8988T (cell line): ENCODE results near the gene VSNL1.
"Not testable (repeated sequence)": the region's sequence is repeated elsewhere in the genome, so short reads cannot be mapped to it uniquely, and the experiment has no call there.

ENCODE experiments used
- DNase-seq: peaks from one replicate; pipeline ENCODE4 v3.0.0; 2011

VSNL1 gene

DNA sequence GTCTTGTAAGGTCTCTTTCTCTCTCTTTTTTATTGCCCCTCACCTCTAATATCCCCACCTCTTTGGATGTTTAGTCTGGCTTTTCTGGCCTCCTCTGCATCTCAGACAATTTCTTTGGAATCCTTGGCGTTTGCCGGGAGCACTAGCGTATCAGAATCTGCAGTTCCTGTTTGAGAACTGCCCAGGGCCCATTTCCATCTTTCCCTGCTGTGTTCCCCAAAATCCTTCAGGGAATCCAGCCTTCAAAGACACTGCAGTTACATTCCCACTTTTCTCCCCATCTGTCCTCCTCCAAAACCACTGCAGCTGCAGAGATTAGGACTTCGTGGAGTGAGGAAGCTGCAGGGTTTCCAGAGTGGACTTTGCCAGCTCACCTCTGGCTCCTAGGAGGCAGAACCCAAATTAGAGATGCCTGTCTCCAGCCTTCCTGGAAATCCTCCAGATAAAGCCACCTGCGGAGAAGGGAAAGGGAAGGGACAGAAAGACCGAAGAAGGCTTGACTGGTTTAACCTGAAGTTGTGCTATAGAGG lies 2.7 kb downstream of the VSNL1 start:
- no peak for DNase-seq

DNA sequence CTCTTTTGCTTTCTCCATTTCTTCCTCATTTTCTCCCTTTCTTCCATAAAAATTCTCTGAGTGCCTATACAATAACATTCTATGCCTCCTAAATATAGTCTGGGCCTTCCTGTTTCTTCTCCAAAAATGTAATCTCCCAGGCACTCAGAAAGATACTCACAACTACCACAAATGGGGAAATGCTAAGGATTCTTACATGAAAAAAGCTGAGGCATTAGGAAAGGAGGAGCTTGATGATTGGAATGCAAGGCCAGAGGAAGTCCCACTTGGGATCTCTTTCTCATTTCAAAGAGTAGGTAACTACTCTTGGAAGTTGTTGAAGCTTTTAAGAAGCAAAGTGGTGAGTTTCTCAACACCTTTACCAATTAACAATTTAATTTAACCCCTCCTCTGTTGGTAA lies 3.4 kb downstream of the VSNL1 start:
- DNase-seq = no peak

DNA sequence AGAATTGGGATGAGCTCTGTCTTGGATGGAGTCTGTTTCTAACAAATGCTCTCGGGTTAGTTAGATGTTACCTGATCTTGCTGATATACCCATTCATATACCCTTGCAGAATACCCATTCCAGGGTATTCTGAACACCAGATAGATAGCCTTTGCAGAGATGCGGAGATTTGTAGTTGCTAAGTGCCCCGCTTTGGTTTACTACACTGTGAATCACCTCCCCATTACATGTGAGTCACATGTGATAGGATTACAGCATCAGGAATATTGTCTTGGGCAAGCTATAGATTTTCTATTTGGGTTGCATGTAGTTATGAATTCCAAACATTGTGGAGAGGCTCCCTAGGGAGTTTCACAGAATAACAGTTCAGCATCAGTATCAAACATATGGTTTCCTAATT lies 3.8 kb downstream of the VSNL1 start:
- no peak for DNase-seq

DNA sequence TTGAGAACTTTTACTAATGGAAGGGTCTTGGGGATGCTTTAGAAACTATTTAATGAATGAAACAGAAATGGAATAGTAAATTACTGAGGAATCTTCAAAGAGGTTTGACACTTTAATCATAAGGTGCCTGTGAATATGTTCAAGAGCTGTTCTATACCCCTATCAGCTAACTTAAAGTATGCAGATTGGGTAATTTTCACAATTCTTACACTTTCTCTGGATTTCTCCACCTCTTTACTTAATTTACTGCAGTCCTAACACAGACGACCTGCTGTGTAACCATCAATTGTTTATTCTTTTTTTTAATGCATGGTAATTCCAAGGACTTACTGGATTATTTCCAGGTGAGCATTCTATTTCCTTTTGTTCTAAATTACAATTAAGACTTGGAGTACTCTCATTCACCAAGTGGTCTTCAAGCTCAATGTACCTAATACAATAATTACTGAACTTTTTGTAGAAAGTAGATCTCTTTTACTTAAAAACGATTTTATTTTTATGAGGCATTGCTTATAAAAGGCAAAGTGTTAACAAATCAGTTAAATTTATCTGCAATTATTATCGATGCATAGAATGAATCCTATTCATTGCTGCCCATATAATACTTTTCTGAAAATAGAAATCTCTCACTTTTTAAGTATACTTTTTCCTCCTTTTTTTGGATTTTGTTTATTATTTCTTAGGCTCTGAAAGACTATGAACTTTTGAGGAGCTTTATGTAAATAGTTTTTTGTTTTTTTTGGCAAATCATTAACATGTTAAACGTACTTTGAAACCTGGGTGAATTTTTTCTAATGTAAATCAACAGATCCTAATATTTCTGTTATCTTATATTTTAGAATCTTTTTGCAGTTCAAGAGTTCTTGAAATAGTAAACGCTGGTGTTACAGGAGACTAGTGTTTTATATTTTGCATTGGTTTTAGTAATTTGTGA lies 5.5 kb downstream of the VSNL1 start:
- DNase-seq = no peak

DNA sequence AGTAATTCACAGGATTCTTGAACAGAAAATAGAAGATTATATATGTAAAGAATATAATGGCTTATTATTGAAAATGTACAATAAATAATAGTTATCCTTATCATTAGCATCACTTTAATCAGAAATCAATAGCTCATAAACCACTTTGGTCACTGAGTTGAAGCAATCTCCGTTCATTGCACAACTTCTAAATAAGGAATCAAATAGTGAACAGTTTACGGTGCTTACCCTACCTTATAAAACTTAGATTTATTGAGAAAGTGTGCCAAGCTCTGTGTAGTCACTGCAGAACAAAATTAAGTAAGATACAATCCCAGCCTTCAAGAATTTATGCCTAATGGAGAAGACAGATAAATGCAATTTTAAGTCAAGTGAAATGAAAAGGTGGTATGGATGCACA lies 6.7 kb downstream of the VSNL1 start:
- DNase-seq = no peak

DNA sequence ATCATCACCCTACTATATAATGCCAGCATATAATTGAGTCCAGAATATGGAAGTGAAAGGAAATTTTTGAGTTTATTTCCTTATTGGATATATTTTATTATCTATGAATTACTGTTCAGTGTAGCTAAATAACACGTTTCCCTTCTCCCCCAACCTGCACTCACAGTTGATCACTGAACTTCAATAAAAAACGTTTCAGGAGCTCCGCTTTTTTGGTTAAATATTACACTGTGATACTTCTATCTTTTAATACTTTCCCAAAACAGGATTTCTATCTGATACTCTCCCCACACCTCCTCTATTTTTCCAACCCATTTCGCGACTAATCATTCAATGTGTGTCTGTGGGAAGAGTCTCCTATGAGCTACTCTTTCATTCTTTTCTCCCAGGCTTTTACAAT lies 7.2 kb downstream of the VSNL1 start:
- no peak for DNase-seq

DNA sequence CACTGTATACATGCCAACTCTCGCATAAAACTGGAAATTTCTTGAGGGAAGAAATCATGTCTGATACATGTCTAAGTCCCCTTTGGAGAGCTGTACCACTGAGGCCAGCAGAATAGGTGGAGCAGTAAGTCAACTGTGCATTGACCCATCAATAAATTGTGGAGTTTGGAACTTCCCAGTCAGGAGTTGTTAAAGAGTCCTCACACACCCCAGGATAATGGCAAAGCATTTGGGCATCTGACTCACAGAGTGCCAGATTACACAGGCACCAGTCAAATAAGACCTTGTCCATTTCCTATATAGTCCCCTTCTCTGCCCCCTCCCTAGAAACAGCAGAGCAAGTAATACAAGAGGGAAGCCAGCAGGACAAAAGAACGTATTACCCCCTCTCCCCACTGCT lies 10.4 kb downstream of the VSNL1 start:
- no peak for DNase-seq

DNA sequence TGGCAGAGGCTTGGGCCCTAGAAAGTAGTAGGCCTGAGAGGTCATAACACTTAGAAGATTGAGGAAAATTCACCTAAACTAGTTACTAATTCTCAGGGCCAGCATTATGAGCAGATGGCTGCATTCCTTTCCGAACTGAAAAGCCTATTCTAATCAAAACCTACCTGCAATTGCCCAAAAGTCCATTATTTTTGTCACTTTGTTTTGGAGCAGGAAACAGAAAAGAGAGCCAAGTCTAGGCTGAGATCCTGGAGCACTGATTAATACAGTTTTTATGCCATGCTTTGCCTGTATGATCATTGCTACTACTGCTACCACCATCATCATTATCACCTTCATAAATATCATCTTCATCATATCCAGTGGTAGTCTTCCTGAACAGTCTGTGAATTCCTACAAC lies 14.7 kb downstream of the VSNL1 start:
- DNase-seq = no peak

DNA sequence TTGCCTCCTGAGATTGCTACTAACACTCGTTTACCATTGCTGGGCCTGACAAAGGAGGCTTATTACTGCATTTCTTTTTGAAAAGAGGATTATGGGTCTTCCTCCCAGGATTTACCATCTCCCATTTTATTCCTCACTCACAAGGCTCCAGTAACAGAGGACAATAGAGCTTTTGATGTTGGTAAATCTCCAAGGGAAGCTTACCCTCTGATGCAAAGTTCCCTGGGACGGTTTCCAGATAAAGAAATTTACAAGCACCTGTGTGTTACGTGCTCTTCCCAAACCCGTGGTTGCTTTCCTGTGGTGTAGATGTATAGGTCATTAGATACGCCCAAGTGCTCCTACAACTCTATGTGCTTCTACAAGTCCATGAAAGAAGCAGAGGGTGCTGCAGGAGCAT lies 17.1 kb downstream of the VSNL1 start:
- DNase-seq = no peak

DNA sequence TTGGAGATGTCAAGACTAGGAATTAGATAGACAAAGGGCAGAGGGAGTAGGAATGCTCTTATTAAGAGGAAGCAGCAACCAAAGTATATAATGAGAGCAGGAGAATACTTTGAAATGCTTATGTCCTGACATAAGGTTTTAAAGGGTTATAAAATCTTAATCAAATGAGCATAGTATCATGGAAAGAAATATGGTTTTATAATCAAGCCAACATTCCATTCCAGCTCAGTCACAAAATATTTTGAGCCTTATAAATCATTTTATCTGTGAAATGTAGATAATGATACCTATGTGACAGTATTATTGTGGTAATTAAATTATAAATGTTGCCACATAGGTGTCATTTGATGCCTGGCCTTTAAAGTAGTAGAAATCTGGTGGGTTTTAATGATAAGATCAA lies 17.6 kb downstream of the VSNL1 start:
- DNase-seq = no peak

DNA sequence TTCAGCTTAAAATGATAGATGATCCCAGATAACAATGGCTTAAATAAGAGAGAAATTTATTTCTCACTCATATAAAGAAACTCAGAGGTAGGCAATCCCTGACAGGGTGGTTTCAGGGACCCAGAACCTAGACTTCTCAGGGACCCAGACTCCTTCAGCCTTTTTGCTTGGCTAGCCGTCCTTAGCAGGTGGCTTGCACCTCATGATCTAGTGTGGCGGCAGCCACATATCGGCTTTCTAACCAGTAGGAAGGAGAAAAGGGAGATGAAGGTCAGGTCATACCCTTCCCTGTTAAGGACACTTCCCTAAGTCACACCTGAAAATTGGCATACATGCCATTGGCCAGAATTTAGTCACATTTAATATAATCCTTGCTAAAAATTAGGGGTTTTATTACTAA lies 18.4 kb downstream of the VSNL1 start:
- DNase-seq = no peak

DNA sequence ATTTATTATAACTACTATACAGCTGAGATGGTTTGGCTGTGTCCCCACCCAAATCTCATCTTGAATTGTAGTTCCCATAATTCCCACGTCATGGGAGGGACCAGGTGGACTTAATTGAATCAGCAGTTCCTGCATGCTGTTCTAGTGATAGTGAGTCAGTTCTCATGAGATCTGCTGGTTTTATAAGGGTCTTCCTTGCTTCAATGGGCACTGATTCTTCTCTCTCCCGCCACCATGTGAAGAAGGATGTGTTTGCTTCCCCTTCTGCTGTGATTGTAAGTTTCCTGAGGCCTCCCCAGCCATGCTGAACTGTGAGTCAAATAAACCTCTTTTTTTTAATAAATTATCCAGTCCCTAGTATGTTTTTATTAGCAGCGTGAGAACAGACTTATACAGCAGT lies 25.2 kb downstream of the VSNL1 start:
- not testable (repeated sequence) for DNase-seq

DNA sequence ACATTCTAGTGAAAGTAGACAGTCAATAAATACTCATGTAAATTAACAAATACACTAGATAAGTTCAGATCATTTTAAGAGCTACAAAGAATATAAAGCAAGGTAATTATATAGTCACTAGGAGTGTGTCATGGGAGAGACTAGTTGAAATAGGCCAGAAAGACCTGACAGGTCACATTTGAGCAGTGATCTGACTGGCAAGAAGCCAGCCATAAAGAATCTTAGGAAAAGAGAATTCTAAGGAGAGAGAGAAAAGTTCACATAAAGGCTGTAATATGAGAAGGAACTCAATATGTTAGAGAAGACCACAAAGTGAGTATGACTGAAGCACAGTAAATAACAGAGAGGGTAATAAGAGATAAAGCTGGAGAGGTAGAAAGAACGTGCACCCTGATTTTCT lies 31.2 kb downstream of the VSNL1 start:
- DNase-seq = no peak

DNA sequence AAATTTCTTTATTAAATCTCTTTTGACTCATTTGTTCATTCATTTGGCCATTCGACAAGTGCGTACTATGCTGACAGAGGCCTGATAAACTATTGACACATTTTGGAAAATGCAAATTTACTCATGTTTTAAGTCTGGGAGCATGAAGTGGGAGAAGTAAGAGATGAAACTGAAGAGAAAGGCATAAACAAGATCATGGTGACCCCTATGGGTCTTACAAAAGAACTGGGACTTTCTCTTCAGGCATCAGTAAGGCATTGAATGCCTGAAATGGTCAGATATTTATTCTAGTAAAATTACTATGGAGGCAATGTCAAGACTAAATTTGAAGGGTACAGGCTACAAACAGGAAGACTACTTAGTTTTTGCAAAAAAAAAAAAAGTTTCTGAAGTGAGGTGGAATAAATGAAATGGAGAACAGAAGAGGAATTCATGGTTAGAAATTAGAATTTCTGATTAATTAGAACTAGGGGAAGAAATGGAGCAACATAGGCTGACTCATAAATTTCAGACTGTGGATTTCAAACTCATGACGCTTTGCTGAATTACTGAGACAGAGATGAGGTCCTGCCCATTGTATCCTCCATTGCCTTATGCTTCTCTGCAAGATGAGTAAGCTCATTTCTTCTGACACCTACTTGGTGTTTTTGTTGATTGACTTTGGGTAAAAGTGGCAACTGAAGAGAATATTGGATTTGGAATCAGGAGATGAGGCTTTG lies 32.7 kb downstream of the VSNL1 start:
- DNase-seq = no peak

DNA sequence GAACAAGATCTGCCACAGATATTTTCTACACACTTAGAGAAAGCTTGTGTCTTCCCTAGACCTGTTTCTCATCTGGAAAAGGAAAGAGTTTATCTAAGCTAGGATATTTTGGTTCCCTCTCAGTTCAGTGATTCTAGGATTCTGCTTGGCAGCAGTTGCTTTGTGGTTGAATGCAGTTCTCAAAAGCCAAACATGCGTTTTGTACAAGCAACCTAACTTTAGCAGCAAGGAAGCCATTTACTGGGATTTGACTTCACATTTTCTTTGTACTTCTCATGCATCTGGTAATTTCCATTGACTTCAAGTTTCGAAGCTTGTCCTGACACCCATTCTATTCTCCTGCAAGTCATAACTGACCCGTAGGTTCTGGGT lies 33.3 kb downstream of the VSNL1 start:
- DNase-seq = no peak

DNA sequence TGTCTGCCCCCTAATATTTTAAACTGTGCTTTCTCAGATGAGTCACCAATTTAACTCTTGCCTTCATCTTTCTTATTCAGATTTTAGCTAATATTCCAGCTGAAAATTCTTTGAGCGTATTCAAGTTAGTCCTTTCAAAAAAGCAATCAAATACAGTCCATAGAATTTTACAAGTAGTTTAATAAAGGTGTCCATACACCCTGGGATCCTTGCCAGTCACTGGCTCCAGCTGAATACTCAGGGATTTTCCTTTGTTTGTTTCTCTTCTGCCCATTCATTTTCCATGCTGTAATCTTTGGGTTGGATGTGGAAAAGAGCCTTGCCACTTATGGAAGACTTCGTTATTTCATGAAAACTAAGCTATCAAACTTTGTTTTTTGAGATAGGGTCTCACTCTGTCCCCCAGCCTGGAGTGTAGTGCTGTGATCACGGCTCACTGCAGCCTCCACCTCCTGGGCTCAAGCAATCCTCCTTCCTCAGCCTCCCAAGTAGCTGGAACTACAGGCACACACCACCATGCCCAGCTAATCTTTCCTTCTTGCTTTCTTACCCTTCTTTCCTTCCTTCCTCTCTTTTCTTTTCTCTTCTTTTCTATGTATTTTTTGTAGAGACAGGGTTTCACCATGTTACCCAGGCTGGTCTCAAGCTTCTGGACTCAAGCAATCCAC lies 34.0 kb downstream of the VSNL1 start:
- no peak for DNase-seq

DNA sequence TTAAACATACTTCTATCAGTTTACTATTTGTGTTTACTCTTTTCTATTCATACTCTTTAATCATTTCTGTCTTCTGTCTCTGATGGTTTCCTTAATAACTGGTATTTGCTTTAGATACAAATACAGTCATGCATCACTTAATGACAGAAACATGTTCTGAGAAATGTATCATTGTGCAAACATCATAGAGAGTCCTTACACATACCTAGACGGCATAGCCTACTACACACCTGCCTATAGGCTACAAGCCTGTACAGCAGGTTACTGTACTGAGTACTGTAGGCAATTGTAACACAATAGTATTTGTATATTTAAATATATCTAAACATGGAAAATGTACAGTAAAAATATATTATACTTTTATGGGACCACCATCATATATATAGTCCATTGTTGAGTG lies 36.3 kb downstream of the VSNL1 start:
- no peak for DNase-seq

DNA sequence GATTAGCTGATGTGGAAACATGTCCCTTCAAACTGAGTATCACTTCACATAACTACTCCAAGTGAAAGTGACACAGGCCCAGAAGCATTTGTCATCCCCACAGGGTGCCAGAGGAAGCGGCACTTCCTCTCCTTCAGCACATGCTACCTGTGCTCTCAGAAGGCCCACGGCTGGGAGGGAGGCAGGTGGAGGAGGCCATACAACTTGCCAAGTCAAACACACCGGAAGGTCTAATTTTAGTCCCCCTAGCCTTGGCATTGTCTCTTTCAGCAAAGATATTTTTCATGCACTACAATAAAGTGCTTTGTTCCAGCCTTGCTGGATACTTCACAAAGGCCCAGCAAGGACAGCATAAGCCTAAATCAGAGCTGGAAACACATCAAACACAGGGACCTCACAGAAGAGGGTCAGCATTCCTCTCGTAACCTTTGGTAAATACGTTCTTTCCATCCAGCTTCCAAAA lies 38.0 kb downstream of the VSNL1 start:
- DNase-seq = no peak

DNA sequence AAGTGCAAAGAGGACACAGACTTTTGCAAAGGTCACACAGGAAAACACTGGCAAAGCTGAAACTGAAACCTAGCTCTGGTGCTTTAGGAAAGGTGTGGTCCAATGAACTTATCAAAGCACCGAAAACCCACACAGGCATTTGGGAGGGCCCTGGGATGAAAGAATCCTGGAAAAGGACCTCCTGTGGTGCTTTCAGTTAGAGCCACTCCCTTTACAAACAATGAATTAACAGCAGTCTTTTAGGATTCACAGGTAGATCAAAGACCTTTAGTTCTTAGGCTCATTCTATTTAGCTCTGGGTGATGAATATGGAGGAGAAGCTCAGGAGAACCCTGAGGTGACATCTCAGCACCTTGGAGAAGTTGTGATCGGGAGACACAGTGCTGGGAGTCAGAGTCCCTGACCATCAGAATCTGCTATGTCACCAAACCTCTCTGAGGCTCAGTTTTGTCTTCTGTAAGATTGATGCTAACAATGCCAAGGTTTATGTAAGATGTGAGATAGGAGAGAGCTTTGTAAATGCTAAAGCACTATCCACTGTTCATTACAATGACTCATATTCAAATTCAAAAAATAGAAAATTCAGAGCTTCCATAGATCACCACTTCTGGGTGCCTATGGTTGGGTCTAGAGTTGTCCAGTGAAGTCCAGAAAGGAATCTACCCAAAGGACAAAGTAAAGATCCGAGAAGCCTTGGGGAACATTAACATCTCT lies 39.3 kb downstream of the VSNL1 start:
- DNase-seq = no peak

DNA sequence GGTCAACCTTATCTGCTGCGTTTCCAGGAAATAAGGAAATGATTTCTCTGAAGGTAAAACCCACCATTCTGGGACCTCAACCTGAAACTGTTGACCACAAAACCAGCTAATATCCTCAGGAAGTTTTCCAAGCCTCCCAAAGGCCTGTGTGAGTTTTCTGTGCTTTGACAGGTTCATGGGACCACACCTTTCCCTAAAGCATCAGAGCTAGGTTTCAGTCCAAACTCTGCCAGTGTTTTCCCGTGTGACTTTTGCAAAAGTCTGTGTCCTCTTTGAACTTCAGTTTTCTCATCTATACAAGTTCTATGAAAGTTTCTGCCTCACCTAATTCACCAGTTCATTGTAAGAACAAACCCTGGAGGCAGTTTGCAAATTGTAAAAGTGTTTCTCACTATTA lies 39.8 kb downstream of the VSNL1 start:
- no peak for DNase-seq

DNA sequence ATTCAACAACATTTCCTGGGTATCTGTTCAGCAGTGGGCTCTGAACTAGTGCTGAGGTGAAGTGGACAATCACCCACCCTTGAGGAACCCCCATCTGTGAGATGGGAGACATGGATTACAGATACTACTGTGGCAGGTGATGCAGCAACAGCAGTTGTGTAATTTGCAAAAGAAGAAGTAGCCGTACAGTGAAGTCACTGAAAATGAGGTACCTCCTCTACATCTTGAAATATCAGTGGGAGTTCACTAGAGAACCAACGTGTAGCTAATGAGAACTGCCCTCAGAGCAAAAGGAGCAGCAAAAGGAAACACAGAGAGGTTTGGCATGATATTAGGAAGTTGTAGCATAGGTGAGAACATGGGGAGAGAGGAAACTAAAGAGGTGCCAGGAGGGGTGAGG lies 41.3 kb downstream of the VSNL1 start:
- DNase-seq = no peak

DNA sequence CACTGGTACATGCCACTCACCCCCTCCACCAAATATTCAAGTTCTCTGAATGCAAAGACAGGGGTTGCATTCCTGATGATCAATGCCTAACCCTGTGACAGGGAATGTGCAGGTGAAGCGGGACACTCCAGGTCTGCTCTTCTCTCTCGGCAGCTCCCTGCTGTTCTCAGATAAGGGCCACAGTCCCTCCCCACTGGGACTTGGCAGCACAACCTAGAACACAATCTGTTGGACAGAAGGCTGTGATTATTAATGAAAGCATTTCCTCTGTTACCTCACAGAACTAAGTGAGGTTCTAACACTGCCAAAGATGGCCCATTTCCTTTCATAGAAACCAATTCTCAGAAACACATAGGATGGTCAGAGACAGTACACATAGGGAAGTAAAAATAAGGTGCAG lies 42.7 kb downstream of the VSNL1 start:
- DNase-seq = no peak

DNA sequence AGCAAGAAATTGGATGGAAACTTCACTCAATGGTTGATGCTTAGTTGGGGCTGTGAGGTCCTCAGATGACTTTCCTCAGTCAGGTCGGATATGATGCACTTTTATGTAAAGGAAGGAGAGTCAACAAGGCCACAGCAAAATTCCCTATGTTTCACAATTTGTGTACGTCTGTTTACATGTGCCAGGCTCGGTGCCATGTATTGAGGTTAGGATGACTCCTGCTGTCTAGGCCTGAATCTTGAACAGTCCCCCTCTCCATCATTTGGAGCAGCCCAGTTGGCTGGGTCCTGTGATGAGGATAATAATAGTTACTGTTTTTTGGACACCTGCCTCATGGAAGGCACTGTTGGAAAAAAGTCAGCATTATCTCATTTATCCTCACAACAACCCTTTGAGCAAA lies 43.1 kb downstream of the VSNL1 start:
- DNase-seq = no peak
